GM18873 (cell line): Measurements from ENCODE around the gene EML4.
"Not testable (repeated sequence)": the region's sequence is repeated elsewhere in the genome, so short reads cannot be mapped to it uniquely, and the experiment has no call there.

ENCODE experiments used
- ATAC-seq: cut with Tn5 transposase; IDR thresholded peaks from one replicate; pipeline ENCODE4 v1.9.1; 2021; ENCODE audit warnings: mild to moderate bottlenecking, moderate library complexity, moderate number of reproducible peaks; ENCODE audit not compliant: unreplicated experiment, low FRiP score

Gene EML4

GRCh38 chr2:42324949-42325348 lies 155.8 kb downstream of the EML4 start:
- ATAC-seq, result no peak

- no peak for ATAC-seq
These were observed 156.5 kb downstream of the EML4 start for GRCh38 chr2:42325609-42326008.

DNA sequence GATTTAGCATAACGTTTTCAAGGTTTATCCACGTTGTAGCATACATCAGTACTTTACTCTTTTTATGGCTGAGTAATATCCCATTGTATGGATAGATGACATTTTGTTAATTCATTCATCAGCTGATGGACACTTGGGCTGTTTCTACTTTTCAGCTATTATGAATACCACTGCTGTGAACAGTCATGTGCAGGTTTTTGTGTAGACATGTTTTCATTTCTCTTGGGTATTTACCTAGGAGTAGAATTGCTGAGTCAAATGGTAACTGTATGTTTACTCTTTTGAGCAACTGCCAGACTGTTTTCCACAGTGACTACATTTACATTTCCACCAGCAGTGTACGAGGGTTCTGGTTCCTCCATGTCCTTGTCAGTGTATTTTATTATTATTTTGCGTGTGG lies 158.0 kb downstream of the EML4 start:
- ATAC-seq, result no peak

- no peak for ATAC-seq
These were observed 159.1 kb downstream of the EML4 start for GRCh38 chr2:42328148-42328833.

DNA sequence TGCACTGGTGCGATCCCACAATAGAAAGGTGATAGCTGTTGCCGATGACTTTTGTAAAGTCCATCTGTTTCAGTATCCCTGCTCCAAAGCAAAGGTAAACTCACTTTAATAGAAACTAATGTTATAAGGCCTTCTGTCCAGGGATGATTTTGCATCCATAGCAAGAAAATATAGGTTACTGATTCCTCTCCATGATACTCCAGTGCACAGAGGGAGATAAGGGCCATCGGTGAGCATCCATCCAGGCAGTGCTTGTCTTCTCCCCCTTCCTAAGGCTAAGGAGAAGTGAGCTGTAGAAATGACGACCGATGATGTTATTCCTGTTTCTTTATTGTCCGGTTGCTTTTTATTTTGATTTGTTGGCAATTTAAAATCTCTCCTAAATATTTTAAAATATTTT lies 159.8 kb downstream of the EML4 start:
- no peak for ATAC-seq

DNA sequence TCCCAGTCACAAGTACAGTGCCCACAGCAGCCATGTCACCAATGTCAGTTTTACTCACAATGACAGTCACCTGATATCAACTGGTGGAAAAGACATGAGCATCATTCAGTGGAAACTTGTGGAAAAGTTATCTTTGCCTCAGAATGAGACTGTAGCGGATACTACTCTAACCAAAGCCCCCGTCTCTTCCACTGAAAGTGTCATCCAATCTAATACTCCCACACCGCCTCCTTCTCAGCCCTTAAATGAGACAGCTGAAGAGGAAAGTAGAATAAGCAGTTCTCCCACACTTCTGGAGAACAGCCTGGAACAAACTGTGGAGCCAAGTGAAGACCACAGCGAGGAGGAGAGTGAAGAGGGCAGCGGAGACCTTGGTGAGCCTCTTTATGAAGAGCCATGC lies 160.6 kb downstream of the EML4 start:
- no peak for ATAC-seq

- no peak for ATAC-seq
These were observed 162.6 kb downstream of the EML4 start for GRCh38 chr2:42331569-42332284.

GRCh38 chr2:42332575-42332974 lies 163.4 kb downstream of the EML4 start:
- ATAC-seq, result no peak

- no peak for ATAC-seq
These were observed 164.4 kb downstream of the EML4 start for GRCh38 chr2:42333579-42333978.

DNA sequence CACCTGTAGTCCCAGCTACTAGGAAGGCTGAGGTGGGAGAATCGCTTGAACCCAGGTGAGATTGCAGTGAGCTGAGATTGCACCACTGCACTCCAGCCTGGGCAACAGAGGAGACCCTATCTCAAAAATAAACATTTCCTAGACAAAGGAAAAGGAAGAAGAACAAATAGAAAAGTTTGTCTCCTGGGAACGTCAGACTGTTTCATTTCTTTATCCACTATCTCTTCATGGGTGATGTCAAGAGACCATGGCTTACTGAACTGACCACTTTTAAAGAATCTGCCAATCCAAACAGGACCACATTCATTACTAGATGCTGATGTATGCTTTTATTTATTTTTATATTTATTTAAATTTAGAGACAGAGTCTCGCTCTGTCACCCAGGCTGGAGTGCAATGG lies 165.1 kb downstream of the EML4 start:
- no peak for ATAC-seq

DNA sequence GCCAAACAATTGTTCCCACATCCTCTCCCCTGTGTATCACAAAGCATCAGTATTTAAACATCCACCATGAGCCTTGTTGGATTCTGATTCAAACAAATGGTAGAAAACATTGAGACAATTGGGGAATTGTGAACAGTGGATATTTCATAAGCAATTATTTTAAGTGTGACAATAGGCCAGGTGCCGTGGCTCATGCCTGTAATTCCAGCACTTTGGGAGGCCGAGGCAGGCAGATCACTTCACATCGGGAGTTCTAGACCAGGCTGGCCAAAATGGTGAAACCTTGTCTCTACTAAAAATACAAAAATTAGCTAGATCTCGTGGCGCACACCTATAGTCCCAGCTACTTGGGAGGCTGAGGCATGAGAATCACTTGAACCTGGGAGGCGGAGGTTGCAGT lies 165.7 kb downstream of the EML4 start:
- ATAC-seq, result not testable (repeated sequence)

- no peak for ATAC-seq
These were observed 166.5 kb downstream of the EML4 start for GRCh38 chr2:42335514-42336104.

DNA sequence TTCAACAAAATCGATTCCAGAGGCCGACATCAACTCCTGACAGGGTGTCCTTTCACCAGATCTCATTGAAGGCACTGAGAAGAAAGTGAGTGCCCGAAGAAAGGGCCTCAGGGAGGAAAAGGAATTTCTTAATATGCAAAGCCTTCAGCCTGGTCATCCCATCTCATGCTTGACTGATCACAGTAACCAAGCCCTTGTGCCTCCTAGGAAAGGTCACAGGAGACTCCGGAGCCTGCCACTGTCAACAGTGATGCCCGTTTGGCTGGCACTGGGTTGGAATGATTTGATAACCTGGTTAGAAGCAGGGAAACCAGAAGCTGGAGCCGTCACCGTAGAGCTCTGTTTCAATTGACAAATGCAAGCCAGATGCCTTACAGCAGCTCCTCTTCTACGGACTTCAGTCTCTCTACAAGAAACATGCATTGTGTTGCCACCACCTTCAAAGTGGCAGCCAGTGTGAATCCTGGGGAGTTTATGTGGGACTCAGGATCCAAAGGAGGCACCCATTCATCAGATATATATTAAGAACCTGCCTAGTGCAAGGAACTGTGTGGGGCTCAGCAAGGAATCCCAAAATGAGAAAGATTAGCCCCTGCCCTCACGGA lies 167.3 kb downstream of the EML4 start:
- ATAC-seq, result no peak

DNA sequence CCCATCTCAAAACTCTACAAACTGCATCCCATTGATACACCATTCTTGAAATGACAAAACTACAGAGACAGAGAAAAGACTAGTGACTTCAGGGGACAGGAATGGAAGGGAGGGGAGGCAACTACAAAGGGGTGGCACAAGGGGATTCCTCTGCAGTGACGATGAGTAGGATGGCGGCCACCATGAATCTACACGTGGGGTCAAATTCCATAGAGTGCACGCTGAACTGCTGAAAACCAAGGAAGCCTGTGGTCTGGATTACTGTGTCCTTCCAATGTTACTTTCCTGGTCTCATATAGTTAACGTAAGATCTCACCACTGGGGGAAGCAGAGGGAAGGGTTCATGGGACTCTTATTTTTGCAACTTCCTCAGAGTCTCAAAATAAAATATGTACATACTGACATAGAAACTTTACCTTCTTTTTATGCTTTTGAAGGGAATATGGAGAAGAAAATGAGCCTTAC lies 168.2 kb downstream of the EML4 start:
- no peak for ATAC-seq

DNA sequence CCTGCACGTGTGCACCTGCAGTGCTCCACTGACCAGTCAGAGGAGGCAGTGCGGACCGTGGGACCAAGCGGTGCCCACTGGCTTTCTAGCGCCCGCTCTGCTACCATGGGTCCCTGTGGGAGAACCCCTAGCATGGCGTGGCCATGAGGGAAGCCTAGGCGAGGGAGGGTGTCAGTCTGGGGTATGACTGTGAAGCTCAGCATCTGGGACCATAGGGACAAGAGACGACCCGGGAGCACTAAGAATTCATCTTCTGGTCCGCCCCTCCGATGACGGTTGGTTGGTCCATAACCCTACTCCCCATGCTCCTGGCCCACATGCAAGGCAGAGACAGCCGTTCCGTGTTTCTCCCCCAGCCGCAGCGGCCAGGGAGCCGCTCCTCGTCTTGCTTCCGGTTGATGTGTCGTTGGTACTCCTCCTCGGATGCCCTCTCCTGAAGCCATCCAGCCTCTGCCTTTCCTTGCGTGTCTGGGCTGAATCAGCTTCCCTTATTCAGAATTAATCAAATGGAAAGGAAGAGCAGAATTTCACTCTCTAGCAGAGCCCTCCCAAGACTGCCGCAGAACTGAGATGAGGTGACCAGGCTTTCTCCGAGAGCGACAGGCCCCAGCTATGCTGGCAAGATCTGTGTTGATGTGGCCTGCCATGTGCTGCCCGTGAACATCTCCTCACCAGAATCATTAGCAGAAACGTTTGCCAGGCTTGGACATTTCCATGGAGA lies 168.9 kb downstream of the EML4 start:
- no peak for ATAC-seq

DNA sequence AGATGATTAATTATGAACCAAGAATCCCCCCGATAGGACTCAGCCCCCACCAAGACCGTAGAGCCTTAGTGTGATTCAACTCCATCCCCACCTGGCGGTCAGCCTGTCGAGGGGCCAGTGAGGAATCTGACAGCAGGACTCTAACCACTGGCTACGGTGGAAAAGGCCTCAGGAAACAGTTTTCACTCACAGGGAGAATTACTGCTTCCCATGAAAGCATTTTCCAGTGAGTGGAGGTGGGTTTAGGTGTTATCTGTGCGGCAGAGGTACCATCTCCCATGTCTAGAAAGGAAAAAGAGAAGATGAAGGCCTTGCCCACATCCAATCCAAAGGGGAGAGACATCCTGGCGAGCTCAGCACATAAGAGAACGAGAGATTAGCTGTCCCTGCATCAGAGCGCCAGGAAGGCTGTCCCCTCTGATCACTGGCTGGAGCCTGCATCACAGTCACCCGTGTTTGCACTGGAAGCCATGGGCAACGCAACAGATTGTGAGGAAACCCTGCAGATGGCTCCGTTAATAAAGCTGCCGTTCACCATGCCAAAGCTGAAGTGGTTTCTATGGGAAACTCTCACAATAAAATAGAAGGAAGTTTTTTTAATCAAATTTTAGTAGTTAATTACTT lies 169.5 kb downstream of the EML4 start:
- no peak for ATAC-seq

GRCh38 chr2:42339191-42339912 lies 170.2 kb downstream of the EML4 start:
- ATAC-seq, result no peak

GRCh38 chr2:42340045-42340937 lies 171.1 kb downstream of the EML4 start:
- ATAC-seq, result no peak
